Skeletal muscle tissue (tissue), 5 donors: ENCODE measurements around the gene ARHGEF40. TPM values are rescaled to one million over a fixed set of nuclear protein-coding genes. Genes with fewer than 3 reads are reported as not detected.

ENCODE experiments used
- H3K27ac ChIP-seq: one replicate; pipeline ENCODE4 v1.7.0; 2013; ENCODE audit warnings: mild to moderate bottlenecking, low read depth, low read length, inconsistent platforms
- H3K27me3 ChIP-seq, 3 donors: one replicate each; pipeline ENCODE4 v1.7.0; 2013; ENCODE audit warnings: low read length in 3 of 3; ENCODE audit not compliant: control insufficient read depth in 3 of 3, insufficient read depth in 3 of 3
- H3K36me3 ChIP-seq, 3 donors: one replicate each; pipeline ENCODE4 v1.7.0; 2013; ENCODE audit warnings: low read length in 3 of 3; ENCODE audit not compliant: control insufficient read depth in 3 of 3, insufficient read depth in 3 of 3
- H3K4me1 ChIP-seq, 3 donors: one replicate each; pipeline ENCODE4 v1.7.0; 2013; ENCODE audit warnings: low read length in 3 of 3, mild to moderate bottlenecking in 3 of 3; ENCODE audit not compliant: control insufficient read depth in 3 of 3, insufficient read depth in 3 of 3
- H3K4me3 ChIP-seq, 3 donors: one replicate each; pipeline ENCODE4 v1.7.0; 2013; ENCODE audit warnings: low read length in 3 of 3
- H3K9ac ChIP-seq, 3 donors: one replicate each; pipeline ENCODE4 v1.7.0; 2013; ENCODE audit warnings: low read length in 3 of 3, mild to moderate bottlenecking in 3 of 3, moderate library complexity in 2 of 3, low read depth in 1 of 3
- H3K9me3 ChIP-seq, 3 donors: one replicate each; pipeline ENCODE4 v1.7.0; 2013; ENCODE audit warnings: low read length in 3 of 3; ENCODE audit not compliant: control insufficient read depth in 3 of 3
- small RNA-seq: library from RNA; depleted of rRNA; stranded (forward); fragments of <200 nt; gene quantifications from one replicate; pipeline ENCODE3, GENCODE V24; 2014
- total RNA-seq: library from RNA; depleted of rRNA; stranded (reverse); fragments of >200 nt; gene quantifications from one replicate; pipeline ENCODE4 v1.2.3, GENCODE V29; 2014
- donor health status: Osteomylitis.

The ARHGEF40 gene
- total RNA-seq, 1 donor from 2014 or later, result 32.4 TPM

GRCh38 chr14:21112255-21112654, 42.2 kb downstream of the ARHGEF40 start:
- Histone ChIP-seq H3K9me3 (no peaks in the 10 kb centered on the region), H3K4me3 (no peak overlapping the region), H3K9ac (no peak overlapping the region)

GRCh38 chr14:21113369-21113768, 43.3 kb downstream of the ARHGEF40 start:
- H3K27ac ChIP-seq, result no peak overlapping the region
- no peak overlapping the region for H3K9ac ChIP-seq
- no peaks in the 10 kb centered on the region for H3K36me3 ChIP-seq
- H3K4me3 ChIP-seq, result no peak overlapping the region
- peaks cover 0 to 6% (median 0%) of the 10 kb centered on the region in 3 donors for H3K4me1 ChIP-seq
- no peaks in the 10 kb centered on the region for H3K27me3 ChIP-seq
- no peaks in the 10 kb centered on the region for H3K9me3 ChIP-seq

More at GRCh38 chr14:21112255-21112654, 42.2 kb downstream of the ARHGEF40 start:
- H3K36me3 ChIP-seq, result no peaks in the 10 kb centered on the region
- H3K4me1 ChIP-seq, result peaks cover 0 to 6% (median under 1%) of the 10 kb centered on the region in 3 donors
- no peak overlapping the region for H3K27ac ChIP-seq
- H3K27me3 ChIP-seq, result no peaks in the 10 kb centered on the region

GRCh38 chr14:21118933-21119332, 48.8 kb downstream of the ARHGEF40 start:
- no peak overlapping the region for H3K9ac ChIP-seq
- H3K4me3 ChIP-seq, result no peak overlapping the region
- no peaks in the 10 kb centered on the region for H3K4me1 ChIP-seq
- no peaks in the 10 kb centered on the region for H3K36me3 ChIP-seq
- no peaks in the 10 kb centered on the region for H3K9me3 ChIP-seq
- peaks cover 0 to 4% (median 0%) of the 10 kb centered on the region in 3 donors for H3K27me3 ChIP-seq
- no peak overlapping the region for H3K27ac ChIP-seq

GRCh38 chr14:21120686-21121085, 50.6 kb downstream of the ARHGEF40 start:
- no peak overlapping the region for H3K9ac ChIP-seq
- no peaks in the 10 kb centered on the region for H3K4me1 ChIP-seq
- peaks cover 0 to 4% (median 0%) of the 10 kb centered on the region in 3 donors for H3K27me3 ChIP-seq
- H3K36me3 ChIP-seq, result no peaks in the 10 kb centered on the region
- H3K9me3 ChIP-seq, result no peaks in the 10 kb centered on the region
- H3K27ac ChIP-seq, result no peak overlapping the region
- H3K4me3 ChIP-seq, result no peak overlapping the region

GRCh38 chr14:21121122-21121521, 51.0 kb downstream of the ARHGEF40 start:
- Histone ChIP-seq H3K9ac (no peak overlapping the region), H3K27me3 (peaks cover 0 to 4% (median 0%) of the 10 kb centered on the region in 3 donors), H3K4me3 (no peak overlapping the region), H3K36me3 (no peaks in the 10 kb centered on the region), H3K9me3 (no peaks in the 10 kb centered on the region), H3K4me1 (no peaks in the 10 kb centered on the region), H3K27ac (no peak overlapping the region)

GRCh38 chr14:21123429-21123828, 53.3 kb downstream of the ARHGEF40 start:
- Histone ChIP-seq H3K4me1 (no peaks in the 10 kb centered on the region), H3K36me3 (no peaks in the 10 kb centered on the region), H3K9me3 (no peaks in the 10 kb centered on the region), H3K27ac (no peak overlapping the region), H3K9ac (no peak overlapping the region), H3K4me3 (no peak overlapping the region), H3K27me3 (peaks cover 0 to 4% (median 0%) of the 10 kb centered on the region in 3 donors)

GRCh38 chr14:21133901-21134300, 63.8 kb downstream of the ARHGEF40 start:
- Histone ChIP-seq H3K4me1 (no peaks in the 10 kb centered on the region), H3K36me3 (no peaks in the 10 kb centered on the region), H3K9ac (no peak overlapping the region), H3K9me3 (no peaks in the 10 kb centered on the region), H3K27ac (no peak overlapping the region), H3K4me3 (no peak overlapping the region), H3K27me3 (no peaks in the 10 kb centered on the region)

- no peaks in the 10 kb centered on the region for H3K9me3 ChIP-seq
- H3K4me3 ChIP-seq, result no peak overlapping the region
- H3K9ac ChIP-seq, result no peak overlapping the region
- no peaks in the 10 kb centered on the region for H3K4me1 ChIP-seq
- H3K27ac ChIP-seq, result no peak overlapping the region
- no peaks in the 10 kb centered on the region for H3K36me3 ChIP-seq
- no peaks in the 10 kb centered on the region for H3K27me3 ChIP-seq
Observed at GRCh38 chr14:21136024-21136423, 65.9 kb downstream of the ARHGEF40 start.

Small RNA genes within 50 kb of the gene (small RNA-seq; reads per million reads assigned to genes)
- not detected for gene RNU6-252P

Other genes with a start within 250 kb of the ARHGEF40 start
- gene RNASE3, start 178.9 kb upstream of the ARHGEF40 start, total RNA-seq, result not detected
- gene RNASE2, start 114.8 kb upstream of the ARHGEF40 start, total RNA-seq, result not detected
- 45.4 TPM for gene METTL17, start 80.3 kb upstream of the ARHGEF40 start, total RNA-seq
- not detected for gene SLC39A2, start 71.0 kb upstream of the ARHGEF40 start, total RNA-seq
- gene NDRG2, start 45.2 kb upstream of the ARHGEF40 start, total RNA-seq, result 162 TPM
- gene TPPP2, start 40.1 kb upstream of the ARHGEF40 start, total RNA-seq, result not detected
- not detected for gene RNASE13, start 35.5 kb upstream of the ARHGEF40 start, total RNA-seq
- gene RNASE7, start 27.9 kb upstream of the ARHGEF40 start, total RNA-seq, result not detected
- gene RNASE8, start 12.5 kb upstream of the ARHGEF40 start, total RNA-seq, result not detected
- gene ZNF219, start 28.4 kb downstream of the ARHGEF40 start, total RNA-seq, result 5.2 TPM
- not detected for gene TMEM253, start 30.8 kb downstream of the ARHGEF40 start, total RNA-seq
- not detected for gene OR5AU1, start 85.8 kb downstream of the ARHGEF40 start, total RNA-seq
- 440 TPM for gene HNRNPC, start 199.1 kb downstream of the ARHGEF40 start, total RNA-seq
- not detected for gene RPGRIP1, start 209.8 kb downstream of the ARHGEF40 start, total RNA-seq